ENCODE results near the gene SPHK1. TPM values are rescaled to one million over a fixed set of nuclear protein-coding genes. Genes with fewer than 3 reads are reported as not detected.
A peak's percentile ranks its signal among the peaks of the same experiment; 100 is the strongest.
"Not testable (repeated sequence)": the region's sequence is repeated elsewhere in the genome, so short reads cannot be mapped to it uniquely, and the experiment has no call there.

The SPHK1 gene, protein sequence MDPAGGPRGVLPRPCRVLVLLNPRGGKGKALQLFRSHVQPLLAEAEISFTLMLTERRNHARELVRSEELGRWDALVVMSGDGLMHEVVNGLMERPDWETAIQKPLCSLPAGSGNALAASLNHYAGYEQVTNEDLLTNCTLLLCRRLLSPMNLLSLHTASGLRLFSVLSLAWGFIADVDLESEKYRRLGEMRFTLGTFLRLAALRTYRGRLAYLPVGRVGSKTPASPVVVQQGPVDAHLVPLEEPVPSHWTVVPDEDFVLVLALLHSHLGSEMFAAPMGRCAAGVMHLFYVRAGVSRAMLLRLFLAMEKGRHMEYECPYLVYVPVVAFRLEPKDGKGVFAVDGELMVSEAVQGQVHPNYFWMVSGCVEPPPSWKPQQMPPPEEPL
- 0.27 TPM for polyA plus RNA-seq (2012; ENCODE audit: low read depth, missing spikeins)

DNA sequence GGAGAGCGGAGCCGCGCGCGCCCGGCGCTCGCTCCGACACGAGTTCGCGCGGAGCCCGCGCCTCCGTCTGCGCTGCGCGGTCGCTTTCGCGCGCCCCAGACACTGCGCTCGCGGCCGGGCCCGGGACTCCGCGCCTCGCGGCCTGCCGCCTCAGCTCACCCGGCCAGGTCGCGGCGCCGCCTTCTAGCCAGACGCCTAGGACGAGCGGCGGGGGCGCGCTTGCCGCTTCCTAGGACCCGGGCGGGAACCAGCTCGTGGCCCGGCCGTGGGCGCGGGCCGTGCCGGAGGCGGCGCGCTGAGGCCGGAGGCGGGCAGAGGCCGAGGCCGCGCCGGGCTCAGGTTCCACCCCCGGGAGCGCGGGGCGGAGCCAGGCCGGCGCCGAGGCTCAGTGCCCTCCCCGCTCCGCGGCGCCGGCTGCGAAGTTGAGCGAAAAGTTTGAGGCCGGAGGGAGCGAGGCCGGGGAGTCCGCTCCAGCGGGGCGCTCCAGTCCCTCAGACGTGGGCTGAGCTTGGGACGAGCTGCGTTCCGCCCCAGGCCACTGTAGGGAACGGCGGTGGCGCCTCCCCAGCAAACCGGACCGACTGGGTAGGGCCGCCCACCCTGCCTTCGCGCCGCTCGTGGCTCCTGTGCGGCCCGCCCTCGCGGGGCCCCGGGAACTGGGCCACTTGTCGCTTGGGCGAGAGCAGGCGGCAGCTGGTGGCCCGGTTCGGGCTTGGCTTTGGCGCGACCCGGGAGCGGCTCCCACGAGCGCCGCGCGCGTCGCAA lies at the start of gene SPHK1:
TSS of gene SPHK1 (plus strand) at position 388 of the 765 bp plus-strand sequence. CDS start 1,036 bp downstream, outside the sequence.
- TF ChIP-seq POLR2AphosphoS5 (IDR thresholded peaks at IDR 0.05; ENCODE audit: low read depth, low read length): no peak
- TF ChIP-seq PAX5 (IDR thresholded peaks at IDR 0.05; ENCODE audit: insufficient read depth, low read length, severe bottlenecking): no peak
- no peak for TF ChIP-seq SPI1 (IDR thresholded peaks at IDR 0.05; ENCODE audit: low read depth, low read length)
- TF ChIP-seq TAF1 (IDR thresholded peaks at IDR 0.05; ENCODE audit: low read depth, low read length): no peak
- TF ChIP-seq POLR2A (IDR thresholded peaks at IDR 0.05; ENCODE audit: low read depth, low read length): no peak
- TF ChIP-seq POU2F2 (IDR thresholded peaks at IDR 0.05; ENCODE audit: low read depth, low read length): no peak
- DNase-seq (ENCODE audit: insufficient read length, low spot score): peak; percentile 91
- FAIRE-seq: peak; percentile 92

- FAIRE-seq: no peak
- TF ChIP-seq SPI1 (IDR thresholded peaks at IDR 0.05; ENCODE audit: low read depth, low read length) (no peak), PAX5 (IDR thresholded peaks at IDR 0.05; ENCODE audit: insufficient read depth, low read length, severe bottlenecking) (no peak), POLR2A (IDR thresholded peaks at IDR 0.05; ENCODE audit: low read depth, low read length) (no peak), POLR2AphosphoS5 (IDR thresholded peaks at IDR 0.05; ENCODE audit: low read depth, low read length) (no peak), TAF1 (IDR thresholded peaks at IDR 0.05; ENCODE audit: low read depth, low read length) (no peak), POU2F2 (IDR thresholded peaks at IDR 0.05; ENCODE audit: low read depth, low read length) (no peak)
- DNase-seq (ENCODE audit: insufficient read length, low spot score): no peak
Measured at GRCh38 chr17:76335716-76336381, 48.6 kb upstream of the SPHK1 start.

GRCh38 chr17:76336756-76337412 lies 47.5 kb upstream of the SPHK1 start:
- DNase-seq (ENCODE audit: insufficient read length, low spot score): no peak

GRCh38 chr17:76337413-76337777 lies 47.0 kb upstream of the SPHK1 start:
- TF ChIP-seq SPI1 (IDR thresholded peaks at IDR 0.05; ENCODE audit: low read depth, low read length): no peak
- TF ChIP-seq POU2F2 (IDR thresholded peaks at IDR 0.05; ENCODE audit: low read depth, low read length): no peak
- no peak for TF ChIP-seq POLR2A (IDR thresholded peaks at IDR 0.05; ENCODE audit: low read depth, low read length)
- no peak for TF ChIP-seq POLR2AphosphoS5 (IDR thresholded peaks at IDR 0.05; ENCODE audit: low read depth, low read length)
- TF ChIP-seq TAF1 (IDR thresholded peaks at IDR 0.05; ENCODE audit: low read depth, low read length): no peak
- TF ChIP-seq PAX5 (IDR thresholded peaks at IDR 0.05; ENCODE audit: insufficient read depth, low read length, severe bottlenecking): no peak
- DNase-seq (ENCODE audit: insufficient read length, low spot score): no peak
- FAIRE-seq: peak; percentile 35

More at GRCh38 chr17:76336756-76337412, 47.5 kb upstream of the SPHK1 start:
- TF ChIP-seq SPI1 (IDR thresholded peaks at IDR 0.05; ENCODE audit: low read depth, low read length) (no peak), TAF1 (IDR thresholded peaks at IDR 0.05; ENCODE audit: low read depth, low read length) (no peak), POLR2A (IDR thresholded peaks at IDR 0.05; ENCODE audit: low read depth, low read length) (no peak), POLR2AphosphoS5 (IDR thresholded peaks at IDR 0.05; ENCODE audit: low read depth, low read length) (no peak), PAX5 (IDR thresholded peaks at IDR 0.05; ENCODE audit: insufficient read depth, low read length, severe bottlenecking) (no peak), POU2F2 (IDR thresholded peaks at IDR 0.05; ENCODE audit: low read depth, low read length) (no peak)
- no peak for FAIRE-seq

GRCh38 chr17:76341301-76341700 lies 43.1 kb upstream of the SPHK1 start:
- TF ChIP-seq PAX5 (IDR thresholded peaks at IDR 0.05; ENCODE audit: insufficient read depth, low read length, severe bottlenecking) (no peak), POLR2AphosphoS5 (IDR thresholded peaks at IDR 0.05; ENCODE audit: low read depth, low read length) (no peak), SPI1 (IDR thresholded peaks at IDR 0.05; ENCODE audit: low read depth, low read length) (no peak), POLR2A (IDR thresholded peaks at IDR 0.05; ENCODE audit: low read depth, low read length) (no peak), POU2F2 (IDR thresholded peaks at IDR 0.05; ENCODE audit: low read depth, low read length) (no peak), TAF1 (IDR thresholded peaks at IDR 0.05; ENCODE audit: low read depth, low read length) (no peak)
- DNase-seq (ENCODE audit: insufficient read length, low spot score) (no peak), FAIRE-seq (no peak)

- FAIRE-seq (no peak), DNase-seq (ENCODE audit: insufficient read length, low spot score) (no peak)
- TF ChIP-seq POLR2A (IDR thresholded peaks at IDR 0.05; ENCODE audit: low read depth, low read length) (no peak), TAF1 (IDR thresholded peaks at IDR 0.05; ENCODE audit: low read depth, low read length) (no peak), PAX5 (IDR thresholded peaks at IDR 0.05; ENCODE audit: insufficient read depth, low read length, severe bottlenecking) (no peak), POU2F2 (IDR thresholded peaks at IDR 0.05; ENCODE audit: low read depth, low read length) (no peak), POLR2AphosphoS5 (IDR thresholded peaks at IDR 0.05; ENCODE audit: low read depth, low read length) (no peak), SPI1 (IDR thresholded peaks at IDR 0.05; ENCODE audit: low read depth, low read length) (no peak)
Measured at GRCh38 chr17:76343106-76343505, 41.3 kb upstream of the SPHK1 start.

GRCh38 chr17:76345377-76345974 lies 38.9 kb upstream of the SPHK1 start:
- no peak for FAIRE-seq
- no peak for DNase-seq (ENCODE audit: insufficient read length, low spot score)
- TF ChIP-seq POU2F2 (IDR thresholded peaks at IDR 0.05; ENCODE audit: low read depth, low read length): no peak
- no peak for TF ChIP-seq TAF1 (IDR thresholded peaks at IDR 0.05; ENCODE audit: low read depth, low read length)
- no peak for TF ChIP-seq SPI1 (IDR thresholded peaks at IDR 0.05; ENCODE audit: low read depth, low read length)
- no peak for TF ChIP-seq POLR2A (IDR thresholded peaks at IDR 0.05; ENCODE audit: low read depth, low read length)

GRCh38 chr17:76346936-76347335 lies 37.5 kb upstream of the SPHK1 start:
- DNase-seq (ENCODE audit: insufficient read length, low spot score); FAIRE-seq: not testable (repeated sequence)
